Transverse colon (tissue), 4 donors: ENCODE measurements around the gene HOXB5. TPM values are rescaled to one million over a fixed set of nuclear protein-coding genes. Genes with fewer than 3 reads are reported as not detected.

ENCODE experiments used
- DNase-seq: peaks from one replicate; pipeline ENCODE4 v3.0.0-alpha.2; 2019
- H3K27ac ChIP-seq, 4 donors: fragments of 200-600 bp; sonication (generic); 2 replicates each; pipeline ENCODE4 v1.5.1; 2016 to 2018; ENCODE audit warnings: inconsistent platforms in 4 of 4
- H3K27me3 ChIP-seq: fragments of 200-600 bp; sonication (generic); 2 replicates; pipeline ENCODE4 v1.5.1; 2017; ENCODE audit warnings: inconsistent platforms
- H3K36me3 ChIP-seq, 4 donors: fragments of 200-600 bp; sonication (generic); 2 replicates each; pipeline ENCODE4 v1.5.1; 2017 to 2019; ENCODE audit warnings: inconsistent platforms in 4 of 4
- H3K4me1 ChIP-seq, 4 donors: fragments of 200-600 bp; sonication (generic); 2 replicates each; pipeline ENCODE4 v1.5.1; 2017 to 2020; ENCODE audit warnings: inconsistent platforms in 4 of 4
- H3K4me3 ChIP-seq, 4 donors: fragments of 200-600 bp; sonication (generic); 1 replicate in 1 of 4; 2 replicates in 3 of 4; pipeline versions ENCODE4 v1.5.1 to v1.6.1; 2017 to 2019; ENCODE audit warnings: inconsistent platforms in 4 of 4
- H3K9me3 ChIP-seq, 2 donors: fragments of 200-600 bp; sonication (generic); 2 replicates each; pipeline ENCODE4 v1.5.1; 2017 to 2019; ENCODE audit warnings: inconsistent platforms in 2 of 2
- CTCF ChIP-seq, 5 experiments: fragments of 200-600 bp in 3 of 5; fragments of 450-650 bp in 2 of 5; sonication (generic) in 3 of 5; IDR thresholded peaks; 1 replicate in 2 of 5; 2 replicates in 3 of 5; pipeline ENCODE4 v1.5.1; 2016 to 2017; ENCODE audit warnings: antibody characterized with exemption in 5 of 5, inconsistent platforms in 3 of 5, mild to moderate bottlenecking in 2 of 5, moderate library complexity in 1 of 5
- EP300 ChIP-seq: sonication (generic); formaldehyde crosslinking; IDR thresholded peaks from one replicate; pipeline ENCODE4 v1.6.1; 2017; ENCODE audit warnings: antibody characterized with exemption, low read depth
- POLR2A ChIP-seq: fragments of 450-650 bp; IDR thresholded peaks from one replicate; pipeline ENCODE4 v1.6.1; 2016; ENCODE audit warnings: antibody characterized with exemption, mild to moderate bottlenecking, moderate library complexity
- POLR2AphosphoS5 ChIP-seq, 3 donors: sonication (generic); formaldehyde crosslinking; IDR thresholded peaks; one replicate each; pipeline ENCODE4 v1.6.1; 2016; ENCODE audit warnings: antibody characterized with exemption in 3 of 3
- WGBS, 2 donors: methylation state at CpG; one replicate each; pipeline ENCODE4 v1.1.5; 2018; ENCODE audit warnings: low coverage in 1 of 2; 5-methylcytosine and 5-hydroxymethylcytosine counted together
- in situ Hi-C, 4 donors: fragments of 200-750 bp; cut with MboI; loops; one replicate each; pipeline versions ENCODE4 v1.15.0 to v1.15.1; 2017; ENCODE audit warnings: low sequenced_read_pairs in 3 of 4, low pct_ligation_motif_present in 1 of 4, low pct_unique_long_range_greater_than_20kb in 1 of 4
- intact Hi-C: fragments of 100-400 bp; cut with DNase I; formaldehyde crosslinking; loops from one replicate; pipeline ENCODE4 v1.15.1; 2023; ENCODE audit warnings: low total_unique reads
- total RNA-seq, 4 donors: library from RNA; depleted of rRNA; stranded (reverse); fragments of >200 nt; gene quantifications; one replicate each; pipeline ENCODE4 v1.1.0, GENCODE V29; 2016

HOXB5 gene
- 10 to 100 TPM; 10.5 to 35.4 (median 18.7) TPM for total RNA-seq

DNA sequence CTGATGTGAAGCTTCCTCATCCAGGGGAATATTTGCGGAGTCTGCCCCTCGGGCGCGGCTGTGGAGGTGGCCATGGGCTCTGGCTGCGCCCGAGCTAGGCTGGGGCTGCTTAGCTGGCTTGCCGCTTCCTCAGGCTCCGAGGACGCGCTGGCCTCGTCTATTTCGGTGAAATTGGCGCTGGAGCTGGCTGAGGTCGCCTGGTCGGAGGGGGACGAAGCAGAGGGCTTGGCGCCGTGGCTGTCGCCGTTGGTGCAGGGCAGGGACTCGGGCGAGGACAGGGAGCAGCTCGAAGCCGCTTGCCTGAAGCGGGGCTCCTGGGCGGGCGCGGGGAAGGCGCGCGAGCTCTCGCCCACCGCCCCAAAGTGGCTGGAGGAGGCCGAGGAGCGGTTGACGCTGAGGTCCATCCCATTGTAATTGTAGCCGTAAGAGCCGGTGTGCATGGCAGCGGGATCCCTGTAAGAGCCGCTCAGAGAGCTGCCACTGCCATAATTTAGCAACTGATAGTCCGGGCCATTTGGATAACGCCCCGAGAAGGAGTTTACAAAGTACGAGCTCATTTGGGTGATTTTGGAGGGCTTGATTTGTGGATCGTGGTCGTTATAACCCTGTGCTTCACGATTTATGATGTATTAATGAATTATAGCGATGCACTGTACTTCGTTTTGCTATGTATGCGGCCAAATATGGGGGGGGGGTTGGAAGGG lies at the start of gene HOXB5:
Gene HOXB5, minus strand, starts transcription at position 654 of the 704 bp plus-strand sequence. Its CDS starts 97 bp downstream, at position 557.
- in situ Hi-C loops, result loop anchor here in 2 of 4 donors (5.0 to 10.0 kb wide), 3 partner anchors 98 to 248 kb away; no protein-coding TSS in a partner anchor
- H3K27ac ChIP-seq, result peak within 1 kb of the TSS; percentile 89 to 95 (median 92)
- H3K27me3 ChIP-seq, result peaks cover 5% of the 10 kb centered on the region

DNA sequence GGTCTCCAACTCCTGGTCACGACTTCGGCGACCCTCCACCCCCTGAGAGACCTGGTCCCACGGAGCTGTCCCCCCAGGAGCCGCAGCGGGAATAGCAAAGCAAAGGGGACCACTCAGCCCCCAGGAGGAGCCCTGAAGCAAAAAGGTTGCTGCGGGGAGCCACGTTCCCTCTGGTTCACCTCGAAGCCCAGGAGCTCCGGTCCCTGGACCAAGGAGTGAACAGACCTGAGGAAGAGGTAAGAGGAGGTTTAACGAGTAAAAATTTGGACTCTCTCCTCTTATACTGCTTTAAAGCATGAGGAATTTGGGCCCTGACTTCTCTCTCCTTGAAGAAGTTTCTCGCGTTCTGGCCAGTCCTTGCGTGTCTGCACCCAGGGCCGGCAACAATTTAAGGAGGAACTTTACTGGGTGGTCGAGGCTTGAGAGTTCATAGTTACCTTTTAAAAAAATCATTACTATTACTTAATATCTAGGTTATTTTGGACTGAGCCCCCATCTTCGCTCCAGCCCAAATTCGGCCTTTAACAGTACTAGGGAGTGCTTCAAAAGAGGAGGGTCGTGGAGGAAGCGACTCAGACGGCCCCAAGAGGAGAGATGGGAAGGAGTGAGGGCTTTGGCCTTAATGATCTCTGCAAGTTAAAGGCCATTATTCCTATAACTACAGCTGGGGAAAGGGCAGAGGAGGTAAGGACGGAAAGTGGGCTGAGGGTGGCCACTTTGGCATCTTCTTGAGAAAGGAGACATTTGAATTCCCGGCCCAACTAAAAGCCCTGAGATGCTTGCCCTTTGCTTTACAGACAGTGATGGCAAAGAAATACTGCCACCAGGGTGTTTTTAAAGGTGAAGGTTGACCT lies 49.5 kb upstream of the HOXB5 start:
- H3K9me3 ChIP-seq, result no peaks in the 10 kb centered on the region
- peaks cover 94% of the 10 kb centered on the region for H3K27me3 ChIP-seq
- peak overlapping the region in 3 of 4 donors; percentile 23 to 60 (median 57) for H3K4me3 ChIP-seq
- WGBS, 2 donors, result 29 to 37% methylated on average over 5 to 23 of the region's 23 CpGs
- DNase-seq, result no peak
- H3K4me1 ChIP-seq, result peaks cover 2 to 37% (median 21%) of the 10 kb centered on the region in 4 donors
- intact Hi-C loops, result no loop called here
- H3K36me3 ChIP-seq, result no peaks in the 10 kb centered on the region
- in situ Hi-C loops, result no loop called here
- no peak for TF ChIP-seq CTCF (IDR thresholded peaks at IDR 0.05)
- peak in 1 of 3 donors; percentile 26 for TF ChIP-seq POLR2AphosphoS5 (IDR thresholded peaks at IDR 0.05)
- TF ChIP-seq POLR2A, result peak; percentile 34
- no peak for TF ChIP-seq EP300
- H3K27ac ChIP-seq, result peak overlapping the region; percentile 86 to 93 (median 90)

More for the DNA sequence above, at the start of gene HOXB5:
- H3K4me1 ChIP-seq, result peaks cover 4 to 80% (median 32%) of the 10 kb centered on the region in 4 donors
- peak within 1 kb of the TSS; percentile 31 to 64 (median 39) for H3K4me3 ChIP-seq
- intact Hi-C loops, result no loop called here
- DNase-seq, result no peak
- H3K36me3 ChIP-seq, result peaks cover 0 to 5% (median 0%) of the 10 kb centered on the region in 4 donors
- 45% methylated on average over 40 of the region's 50 CpGs; no CpG with 5 or more reads in 1 of the 2 donors for WGBS, 2 donors
- TF ChIP-seq EP300 (no peak), CTCF (IDR thresholded peaks at IDR 0.05) (no peak), POLR2AphosphoS5 (IDR thresholded peaks at IDR 0.05) (no peak), POLR2A (no peak)
- H3K9me3 ChIP-seq, result no peaks in the 10 kb centered on the region

DNA sequence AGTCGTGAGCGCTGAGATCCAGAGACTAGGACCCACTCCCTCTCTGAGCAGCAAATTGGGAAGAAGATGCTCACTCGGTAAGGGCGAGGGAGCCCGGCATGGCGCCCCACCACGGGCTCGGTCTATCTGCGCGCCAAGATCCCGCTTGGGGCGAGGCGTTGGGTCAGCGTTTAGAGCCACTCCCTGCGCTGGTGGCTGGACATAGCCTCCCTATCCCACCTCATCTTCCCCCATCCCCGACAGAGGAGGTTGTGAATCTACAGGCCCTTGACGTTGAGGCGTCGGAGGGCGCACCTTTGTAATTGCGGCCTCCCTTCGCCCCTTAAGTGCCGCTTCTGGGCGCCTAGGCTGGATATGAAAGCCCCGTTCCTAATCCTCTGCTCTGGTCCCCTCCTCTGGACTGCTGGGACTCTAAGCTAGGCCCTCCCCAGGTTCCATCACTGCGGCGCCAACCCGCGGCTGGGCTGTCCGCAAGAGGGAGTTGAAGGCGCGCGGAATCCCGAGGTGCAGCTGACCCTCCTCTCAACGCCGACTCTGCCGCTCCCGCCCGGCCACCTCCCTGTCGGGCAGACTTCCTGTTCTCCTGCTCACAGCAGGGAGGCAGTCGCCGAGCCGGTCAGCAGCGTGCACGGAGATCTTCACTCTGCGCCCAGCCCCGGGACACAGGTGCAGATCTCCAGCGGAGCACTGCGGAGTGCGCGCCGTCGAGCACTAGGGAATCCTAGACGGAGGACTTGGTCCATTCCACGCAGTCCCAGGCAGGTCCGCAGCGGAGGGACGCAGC lies 48.7 kb upstream of the HOXB5 start:
- intact Hi-C loops (no loop called here), in situ Hi-C loops (no loop called here)
- TF ChIP-seq POLR2AphosphoS5 (IDR thresholded peaks at IDR 0.05) (peak in 2 of 3 donors; percentile 84 to 91), CTCF (IDR thresholded peaks at IDR 0.05) (peak in 2 of 5 experiments; percentile 20 to 50), POLR2A (peak; percentile 84), EP300 (no peak)
- peak; percentile 81 for DNase-seq
- Histone ChIP-seq H3K9me3 (no peaks in the 10 kb centered on the region), H3K27me3 (peaks cover 97% of the 10 kb centered on the region), H3K4me1 (peaks cover 2 to 37% (median 21%) of the 10 kb centered on the region in 4 donors), H3K27ac (peak overlapping the region; percentile 86 to 93 (median 90)), H3K36me3 (no peaks in the 10 kb centered on the region), H3K4me3 (peak overlapping the region in 3 of 4 donors; percentile 23 to 60 (median 57))
- 27% methylated on average over 58 of the region's 58 CpGs; no CpG with 5 or more reads in 1 of the 2 donors for WGBS, 2 donors
